HG02884 (cell line): ENCODE measurements around the gene RRP1.
"Not testable (repeated sequence)": the region's sequence is repeated elsewhere in the genome, so short reads cannot be mapped to it uniquely, and the experiment has no call there.

Source experiments
- ATAC-seq: cut with Tn5 transposase; IDR thresholded peaks from one replicate; pipeline ENCODE4 v1.9.1; 2021; ENCODE audit warnings: mild to moderate bottlenecking, moderate library complexity; ENCODE audit not compliant: unreplicated experiment

Gene RRP1

GRCh38 chr21:43814215-43815106, 25.1 kb downstream of the RRP1 start:
- ATAC-seq: no peak

DNA sequence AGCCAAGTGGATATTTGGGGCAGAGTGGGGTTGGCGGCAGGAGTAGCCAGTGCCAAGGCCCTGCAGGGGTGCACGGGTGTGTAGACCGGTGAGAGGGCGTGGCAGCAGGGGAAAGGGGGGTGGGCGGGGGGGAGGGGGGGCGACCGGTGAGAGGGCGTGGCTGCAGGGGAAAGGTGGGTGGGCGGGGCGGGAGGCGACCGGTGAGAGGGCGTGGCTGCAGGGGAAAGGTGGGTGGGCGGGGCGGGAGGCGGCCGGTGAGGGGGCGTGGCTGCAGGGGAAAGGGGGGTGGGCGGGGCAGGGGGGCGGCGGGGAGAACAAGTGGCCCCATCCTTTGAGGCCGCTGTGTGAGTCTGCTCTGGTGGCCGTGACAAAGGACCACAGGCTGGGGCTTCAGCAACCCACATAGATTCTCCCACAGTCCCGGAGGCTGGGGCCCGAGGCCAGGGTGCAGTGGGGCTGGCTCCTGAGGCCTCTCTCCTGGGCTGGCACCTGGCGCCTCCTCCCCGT, 25.8 kb downstream of the RRP1 start:
- no peak for ATAC-seq

DNA sequence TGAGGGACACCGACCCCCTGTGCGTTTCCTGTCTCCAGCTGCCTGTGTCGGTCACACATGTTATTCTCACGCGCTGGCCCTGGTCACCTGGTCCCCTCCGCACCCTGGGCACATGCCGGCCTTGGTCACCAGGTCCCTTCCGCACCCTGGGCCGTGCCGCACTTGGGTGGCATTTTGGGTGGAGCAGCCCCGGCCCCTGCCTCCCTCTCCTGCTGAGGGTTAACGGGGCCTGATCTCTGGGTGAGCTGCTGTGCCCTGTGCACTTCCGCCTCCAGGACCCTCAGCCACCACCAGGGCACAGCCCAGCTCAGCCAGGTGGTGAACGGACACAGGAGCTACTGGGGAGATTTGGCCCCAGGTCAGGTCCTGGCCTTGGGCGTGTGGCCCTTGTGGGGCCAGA, 26.6 kb downstream of the RRP1 start:
- ATAC-seq: no peak

DNA sequence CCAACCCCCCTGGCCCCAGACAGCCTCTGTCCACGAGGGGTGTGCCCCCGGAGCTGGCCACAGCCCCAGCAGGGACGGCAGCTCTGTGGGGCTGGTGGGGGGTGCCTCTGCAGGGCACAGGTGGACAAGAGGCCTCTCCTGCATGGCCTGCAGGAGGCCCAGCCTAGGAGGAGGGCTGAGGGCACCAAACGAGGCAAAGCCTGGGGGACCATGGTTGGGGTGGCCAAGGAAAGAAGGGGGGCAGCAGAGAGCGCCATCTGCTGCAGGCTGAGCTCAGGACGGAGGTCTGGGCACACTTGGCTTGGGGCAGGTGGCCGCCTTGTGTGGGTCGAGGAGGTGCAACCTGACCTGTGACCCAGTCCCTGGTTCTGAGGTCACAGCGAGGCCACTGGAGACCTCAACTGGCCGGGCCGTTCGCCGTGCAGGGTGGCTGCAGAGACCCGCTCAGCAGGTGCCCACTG, 27.3 kb downstream of the RRP1 start:
- ATAC-seq: no peak

DNA sequence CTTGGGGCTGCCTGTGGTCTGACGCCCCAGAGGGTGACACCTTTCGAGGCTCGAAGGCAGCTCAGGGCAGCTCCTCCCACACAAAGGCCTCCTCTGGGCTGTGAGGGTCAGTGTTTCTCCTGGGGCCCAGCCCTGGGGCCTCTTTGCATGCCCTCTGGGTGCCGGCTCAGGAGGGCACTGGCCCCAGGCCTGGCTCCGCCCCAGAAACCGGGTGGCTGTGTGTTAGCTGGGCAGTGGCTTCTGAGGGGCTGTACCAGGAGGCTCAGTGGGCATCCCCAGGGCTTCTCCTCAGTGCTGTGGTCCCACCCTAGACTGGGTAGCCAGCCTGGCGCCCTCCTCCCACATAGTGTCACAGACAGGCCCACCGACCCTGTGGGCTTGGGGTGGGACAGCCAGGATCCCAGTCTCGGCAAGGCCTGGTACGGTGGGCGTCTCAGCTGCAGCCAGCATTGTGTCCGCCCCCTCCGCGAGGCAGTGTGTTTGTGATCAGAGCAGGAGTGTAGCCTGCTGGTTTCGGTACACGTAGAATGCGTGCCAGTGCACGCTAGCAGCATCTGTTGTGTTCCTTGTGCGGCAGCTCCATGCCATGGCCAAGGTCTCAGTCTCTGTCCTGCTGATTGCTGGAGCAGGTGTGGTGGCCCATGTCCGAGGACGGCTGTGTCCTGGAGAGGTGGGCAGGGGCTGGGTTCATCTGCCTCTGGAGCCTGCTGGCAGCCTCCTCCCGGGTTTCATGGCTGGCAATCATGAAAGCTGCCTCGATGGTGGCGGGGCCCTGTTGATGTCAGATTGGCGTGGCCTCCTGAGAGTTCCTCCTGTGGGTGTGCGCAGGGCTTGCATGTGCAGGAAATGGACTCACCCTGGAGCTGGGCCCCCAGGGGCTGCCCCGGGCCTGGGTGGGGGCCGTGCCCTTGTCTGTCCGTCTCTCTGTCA, 28.0 kb downstream of the RRP1 start:
- ATAC-seq: no peak

DNA sequence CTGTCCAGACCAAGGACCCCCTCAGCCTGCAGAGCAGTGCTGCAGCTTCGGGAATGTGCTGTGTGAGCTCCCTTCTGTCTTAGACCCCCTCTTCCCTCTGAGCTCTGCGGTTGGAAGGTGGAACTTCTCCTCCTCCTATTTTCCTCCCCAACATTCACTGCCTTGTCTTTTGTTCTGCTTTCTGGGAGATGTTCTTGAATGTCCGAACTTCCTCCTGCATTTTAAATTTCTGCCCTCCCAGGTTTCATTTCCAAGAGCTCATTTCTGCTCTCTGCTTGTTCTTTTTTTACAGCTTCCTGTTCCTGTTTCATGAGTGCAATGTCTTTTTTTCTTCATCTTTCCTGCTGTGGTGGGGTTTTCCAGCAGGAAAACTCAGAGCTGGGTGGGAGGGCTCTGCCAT, 29.3 kb downstream of the RRP1 start:
- no peak for ATAC-seq

- ATAC-seq: no peak
Measured at GRCh38 chr21:43819511-43820405, 30.4 kb downstream of the RRP1 start.

GRCh38 chr21:43820466-43820865, 31.1 kb downstream of the RRP1 start:
- no peak for ATAC-seq

DNA sequence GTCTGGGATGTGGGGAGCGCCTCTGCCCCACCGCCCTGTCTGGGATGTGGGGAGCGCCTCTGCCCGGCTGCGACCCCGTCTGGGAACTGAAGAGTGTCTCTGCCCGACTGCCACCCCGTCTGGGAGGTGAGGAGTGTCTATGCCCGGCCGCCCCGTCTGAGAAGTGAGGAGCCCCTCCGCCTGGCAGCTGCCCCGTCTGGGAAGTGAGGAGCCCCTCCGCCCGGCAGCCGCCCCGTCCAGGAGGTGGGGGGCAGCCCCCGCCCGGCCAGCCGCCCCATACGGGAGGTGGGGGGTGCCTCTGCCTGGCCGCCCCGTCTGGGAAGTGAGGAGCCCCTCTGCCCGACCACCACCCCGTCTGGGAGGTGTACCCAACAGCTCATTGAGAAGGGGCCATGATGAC, 32.8 kb downstream of the RRP1 start:
- ATAC-seq: not testable (repeated sequence)

- not testable (repeated sequence) for ATAC-seq
Measured at GRCh38 chr21:43822741-43823140, 33.4 kb downstream of the RRP1 start.

GRCh38 chr21:43824333-43825241, 35.2 kb downstream of the RRP1 start:
- ATAC-seq: no peak

DNA sequence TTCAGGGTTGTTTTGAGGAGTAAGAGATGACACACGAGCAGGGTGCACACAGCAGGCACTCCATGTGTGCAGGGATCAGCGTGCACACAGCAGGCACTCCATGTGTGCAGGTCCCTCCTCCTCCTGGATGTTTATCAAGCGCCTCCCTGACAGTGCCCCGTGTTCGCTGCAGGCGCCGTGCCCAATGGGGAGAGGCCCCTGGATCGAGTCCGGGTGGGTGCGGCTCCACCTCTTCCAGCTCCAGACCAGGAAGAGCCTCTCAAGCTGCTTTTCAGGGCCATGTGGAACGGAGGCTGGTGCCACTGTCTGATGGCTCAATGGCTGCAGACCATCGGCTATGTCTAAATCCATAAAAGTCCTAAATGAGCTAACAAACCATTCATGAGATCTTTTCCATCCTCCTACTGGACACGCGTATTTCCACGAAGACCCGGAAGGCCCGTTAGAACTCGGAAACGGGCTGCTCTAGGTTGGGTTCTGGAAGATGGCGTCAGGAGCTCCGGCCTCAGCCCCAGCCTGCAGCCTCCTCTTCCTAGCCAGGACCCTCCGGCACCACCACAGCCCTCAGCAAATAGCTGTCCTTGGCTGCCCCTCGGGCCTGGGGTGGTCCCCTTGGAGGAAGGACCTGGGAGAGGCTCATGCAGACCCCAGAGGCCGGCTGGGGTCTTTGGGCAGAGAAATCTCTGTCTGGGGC, 36.0 kb downstream of the RRP1 start:
- ATAC-seq: no peak

GRCh38 chr21:43825936-43826622, 36.7 kb downstream of the RRP1 start:
- ATAC-seq: no peak

GRCh38 chr21:43826623-43826974, 37.2 kb downstream of the RRP1 start:
- no peak for ATAC-seq

- ATAC-seq: no peak
Measured at GRCh38 chr21:43827015-43827611, 37.7 kb downstream of the RRP1 start.

DNA sequence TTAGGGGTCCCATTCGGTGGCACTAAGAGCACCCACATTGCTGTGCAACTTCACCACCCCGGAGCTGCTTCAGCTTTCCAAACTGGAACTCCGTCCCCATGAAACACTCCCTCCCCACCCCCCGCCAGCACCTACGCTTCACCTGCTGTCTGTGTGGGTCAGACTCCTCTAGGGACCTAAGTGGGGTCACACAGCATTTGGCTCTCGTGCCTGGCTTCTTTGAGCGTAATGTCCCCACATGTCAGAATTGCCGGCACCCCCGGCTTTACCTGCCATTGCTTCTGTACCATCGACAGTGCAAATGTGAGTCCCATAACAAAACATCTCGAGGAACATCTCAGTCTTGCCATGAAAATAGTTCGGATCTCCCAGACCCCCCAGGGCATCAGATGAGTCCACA, 39.8 kb downstream of the RRP1 start:
- ATAC-seq: no peak

DNA sequence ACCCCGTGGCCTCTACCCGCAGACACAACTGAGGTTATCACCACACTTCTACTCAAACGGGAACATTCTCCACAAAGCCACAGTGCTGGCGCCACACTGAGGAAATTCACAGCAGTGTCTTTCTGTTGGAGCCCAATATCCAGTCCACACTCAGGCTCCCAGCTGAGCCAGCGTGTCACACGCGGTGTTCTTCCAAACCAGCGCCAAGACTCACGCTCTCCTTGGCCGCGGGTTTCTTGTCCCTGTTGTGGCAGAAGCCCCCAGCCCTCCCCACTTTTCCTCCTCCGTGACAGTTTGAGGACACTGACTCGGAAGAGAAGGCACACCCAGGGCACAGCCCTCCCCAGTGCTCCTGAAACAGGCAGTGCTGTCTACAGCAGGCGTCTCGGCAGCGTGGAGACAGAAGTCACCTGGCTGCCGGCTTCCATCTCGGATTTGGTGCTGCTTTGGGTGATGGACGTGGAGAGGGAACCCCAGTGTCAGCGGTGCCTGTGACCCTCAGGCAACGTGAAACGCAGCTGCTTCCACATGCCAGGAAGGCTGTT, 40.3 kb downstream of the RRP1 start:
- ATAC-seq: no peak

- ATAC-seq: no peak
Measured at GRCh38 chr21:43832158-43832550, 42.8 kb downstream of the RRP1 start.
